Epithelial cell of esophagus (primary cell): ENCODE data around the gene CSAD.

Experiments used
- DNase-seq: peaks from one replicate; pipeline ENCODE4 v3.0.0; 2010; ENCODE audit warnings: low read depth
- H3K4me3 ChIP-seq: 2 replicates; pipeline ENCODE4 v1.5.1; 2011; ENCODE audit warnings: mild to moderate bottlenecking, low read length, control low read depth
- TF ChIP-seq, protein P1 (sequence below): IDR thresholded peaks from 2 replicates; pipeline ENCODE4 v1.5.1; 2011; ENCODE audit warnings: low read depth, mild to moderate bottlenecking, low read length, control low read depth, inconsistent platforms; ENCODE audit not compliant: insufficient read depth; ENCODE audit errors: missing control alignments

CSAD gene

DNA sequence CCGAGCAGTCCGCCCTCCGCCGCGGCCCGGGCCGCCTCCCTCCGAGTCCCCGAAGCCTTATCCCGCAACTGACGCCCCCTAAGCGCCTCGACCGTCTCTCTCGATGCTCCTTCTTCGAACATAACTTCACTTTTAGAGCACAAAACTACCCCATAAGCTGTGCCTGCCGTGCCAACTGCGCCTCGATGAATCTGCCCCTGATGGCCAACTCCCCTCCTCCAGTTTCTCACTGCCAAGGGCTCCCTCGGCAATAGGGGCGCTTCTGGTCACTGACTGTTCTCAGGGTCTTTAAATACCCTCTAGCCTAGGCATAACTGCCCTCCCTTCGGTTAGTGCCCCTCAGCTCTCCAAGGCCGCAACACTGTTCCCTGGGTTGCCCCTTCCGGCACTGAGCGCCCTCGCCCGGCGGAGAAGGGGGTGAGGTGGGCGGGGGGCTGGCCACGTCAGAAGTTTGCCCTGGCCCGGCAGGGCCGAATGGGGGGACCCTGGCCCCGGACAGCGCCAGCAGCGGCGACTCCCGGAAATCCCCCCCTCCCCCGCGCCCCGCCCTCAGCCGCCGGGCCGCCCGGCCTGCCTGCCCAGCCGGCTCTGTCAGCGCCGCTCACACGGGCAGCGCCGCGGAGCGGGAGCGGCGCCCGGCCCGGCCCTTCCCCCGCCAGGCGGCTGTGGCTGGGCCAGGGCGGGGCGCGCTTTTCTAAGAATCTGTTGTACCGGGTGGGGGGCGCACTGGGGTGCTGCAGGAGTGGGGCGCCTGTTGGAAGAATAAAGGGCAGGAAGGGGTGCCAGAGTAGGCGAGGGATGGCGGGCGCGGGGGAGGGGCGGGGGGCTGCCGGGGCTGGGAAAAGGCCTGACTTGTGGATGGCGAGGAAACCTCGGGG, 40.7 kb upstream of the CSAD start:
- peak; percentile 73 for DNase-seq
- H3K4me3 ChIP-seq = peak overlapping the region; percentile 61
- TF ChIP-seq, protein P1, sequence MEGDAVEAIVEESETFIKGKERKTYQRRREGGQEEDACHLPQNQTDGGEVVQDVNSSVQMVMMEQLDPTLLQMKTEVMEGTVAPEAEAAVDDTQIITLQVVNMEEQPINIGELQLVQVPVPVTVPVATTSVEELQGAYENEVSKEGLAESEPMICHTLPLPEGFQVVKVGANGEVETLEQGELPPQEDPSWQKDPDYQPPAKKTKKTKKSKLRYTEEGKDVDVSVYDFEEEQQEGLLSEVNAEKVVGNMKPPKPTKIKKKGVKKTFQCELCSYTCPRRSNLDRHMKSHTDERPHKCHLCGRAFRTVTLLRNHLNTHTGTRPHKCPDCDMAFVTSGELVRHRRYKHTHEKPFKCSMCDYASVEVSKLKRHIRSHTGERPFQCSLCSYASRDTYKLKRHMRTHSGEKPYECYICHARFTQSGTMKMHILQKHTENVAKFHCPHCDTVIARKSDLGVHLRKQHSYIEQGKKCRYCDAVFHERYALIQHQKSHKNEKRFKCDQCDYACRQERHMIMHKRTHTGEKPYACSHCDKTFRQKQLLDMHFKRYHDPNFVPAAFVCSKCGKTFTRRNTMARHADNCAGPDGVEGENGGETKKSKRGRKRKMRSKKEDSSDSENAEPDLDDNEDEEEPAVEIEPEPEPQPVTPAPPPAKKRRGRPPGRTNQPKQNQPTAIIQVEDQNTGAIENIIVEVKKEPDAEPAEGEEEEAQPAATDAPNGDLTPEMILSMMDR = peak; percentile 11

DNA sequence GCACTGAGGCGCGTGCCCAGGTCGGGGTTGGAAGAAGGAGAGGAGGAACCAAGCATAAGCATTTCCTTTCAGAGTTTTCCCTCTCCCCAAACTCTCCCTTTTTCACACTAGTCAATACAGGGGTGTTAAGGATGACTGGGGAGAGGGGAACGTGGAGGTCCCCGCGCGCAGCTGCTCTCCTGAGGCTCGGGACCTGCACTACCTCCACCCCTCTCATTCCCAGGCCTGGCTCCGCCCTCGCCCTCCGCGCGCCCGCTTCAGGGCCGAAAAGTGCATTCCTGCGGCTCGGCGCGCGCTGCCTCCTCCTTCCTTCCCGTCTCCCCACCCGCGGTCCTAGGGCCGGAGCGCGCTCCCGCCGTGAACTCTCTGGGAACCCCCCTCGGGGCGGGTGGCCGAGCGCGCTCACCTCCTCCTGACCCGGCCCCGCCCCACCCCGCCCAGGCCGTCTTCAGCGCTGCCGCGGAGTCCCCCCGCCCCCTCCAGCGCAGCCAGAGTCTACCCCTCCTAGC, 40.0 kb upstream of the CSAD start:
- TF ChIP-seq, protein P1 = no peak
- peak overlapping the region; percentile 61 for H3K4me3 ChIP-seq
- DNase-seq = peak; percentile 89

DNA sequence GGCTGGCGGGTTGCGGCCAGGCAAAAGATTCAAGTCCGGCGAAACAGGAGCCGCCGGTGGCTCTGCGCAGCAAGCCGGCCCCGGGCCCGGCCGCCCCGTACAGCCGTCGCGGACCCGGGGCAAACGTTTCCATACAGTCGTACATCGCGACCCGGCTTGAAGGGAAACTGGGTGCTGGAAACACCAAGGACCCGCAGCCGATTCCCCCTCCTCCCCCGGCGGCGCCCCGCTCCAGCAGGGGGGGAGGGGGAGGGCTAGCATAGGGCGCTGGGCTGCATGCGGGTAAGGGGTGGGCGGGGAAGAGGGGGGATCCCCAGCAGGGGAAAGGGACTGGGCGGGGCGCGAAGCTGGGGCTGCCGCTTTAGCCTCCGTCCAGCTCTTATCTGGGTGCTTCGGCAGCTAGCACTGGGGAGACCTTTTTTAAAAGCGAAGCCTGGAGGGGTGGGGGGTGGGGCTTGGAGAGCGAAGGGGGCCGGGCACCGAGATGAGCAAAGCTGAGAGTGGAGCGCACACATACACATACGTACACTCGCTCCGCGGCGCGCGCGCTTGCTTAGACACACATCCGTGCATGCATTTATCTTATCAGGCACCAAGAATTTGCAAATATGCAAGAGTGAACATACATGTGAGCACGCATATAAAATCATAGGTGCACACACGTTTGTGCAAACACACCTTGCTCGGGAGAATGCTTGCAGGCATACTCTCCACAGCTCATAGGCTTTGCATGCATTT, 39.4 kb upstream of the CSAD start:
- TF ChIP-seq, protein P1 = no peak
- H3K4me3 ChIP-seq = peak overlapping the region; percentile 61
- DNase-seq = peak; percentile 77

DNA sequence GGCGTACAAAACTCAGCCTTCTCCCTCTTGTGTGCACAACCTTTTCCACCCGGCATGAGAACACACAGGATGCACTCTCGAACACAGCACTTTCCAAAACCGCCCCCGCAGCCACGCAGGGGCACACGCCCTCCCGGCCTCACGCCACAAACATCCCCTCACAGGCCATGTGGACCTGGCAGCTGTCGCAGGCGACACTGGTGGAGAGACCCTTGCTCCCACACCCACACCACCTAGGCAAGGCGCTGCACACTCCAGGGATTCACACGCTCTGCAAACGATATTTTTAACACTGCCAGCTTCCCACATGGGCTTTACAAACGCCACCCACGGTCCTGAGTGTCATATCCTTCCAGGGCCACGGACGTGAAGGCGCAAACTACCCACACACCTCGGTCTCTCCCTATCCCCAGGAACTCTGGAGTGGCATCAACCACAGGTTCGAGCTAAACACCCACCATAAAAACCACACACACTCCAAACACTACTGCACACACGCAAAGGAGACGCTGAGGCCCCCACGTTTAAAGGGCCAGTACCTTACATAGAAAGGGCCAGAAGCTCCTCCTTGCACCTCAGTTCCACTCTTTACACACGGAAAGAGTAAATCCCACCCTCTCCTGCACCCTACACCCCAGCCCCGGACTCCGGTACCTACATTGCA, 38.7 kb upstream of the CSAD start:
- TF ChIP-seq, protein P1 = no peak
- H3K4me3 ChIP-seq = peak overlapping the region; percentile 61
- DNase-seq = peak; percentile 40

DNA sequence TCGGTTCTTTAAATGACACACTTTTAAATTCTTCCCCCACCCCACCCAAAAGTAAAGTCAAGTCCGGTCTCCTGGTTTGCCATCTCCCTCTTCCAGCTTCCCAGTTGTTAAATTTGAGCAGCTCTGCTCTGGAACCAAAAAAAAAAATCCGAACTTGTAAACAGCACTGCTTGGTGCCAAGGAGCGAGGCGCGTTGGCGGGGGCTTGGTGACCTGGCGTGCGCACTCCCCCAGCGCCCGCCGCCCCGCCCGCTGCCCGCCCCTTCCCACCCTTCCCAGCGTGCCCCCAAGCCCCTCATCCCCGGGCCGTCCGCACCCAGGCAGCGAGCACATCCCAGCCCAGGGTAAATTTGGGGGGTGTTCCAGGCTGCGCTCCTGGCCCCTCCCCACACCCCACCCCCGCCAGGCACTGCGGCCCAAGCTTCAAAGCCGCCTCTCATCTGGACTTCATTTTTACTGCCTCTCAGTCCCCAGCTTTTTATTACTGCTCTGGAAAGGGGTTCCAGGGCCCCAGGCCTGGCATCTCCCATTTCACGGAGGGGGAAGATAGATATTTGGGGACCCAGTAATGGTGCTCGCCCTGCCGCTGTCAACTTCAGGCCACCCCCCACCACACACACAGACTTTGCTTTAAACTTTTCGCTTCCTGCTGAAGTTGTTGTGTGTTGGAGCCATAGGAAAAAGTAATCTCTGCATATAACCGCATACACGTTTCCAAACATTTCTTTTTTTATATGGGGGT, 38.0 kb upstream of the CSAD start:
- H3K4me3 ChIP-seq = peak overlapping the region; percentile 61
- TF ChIP-seq, protein P1 = no peak
- DNase-seq = no peak

DNA sequence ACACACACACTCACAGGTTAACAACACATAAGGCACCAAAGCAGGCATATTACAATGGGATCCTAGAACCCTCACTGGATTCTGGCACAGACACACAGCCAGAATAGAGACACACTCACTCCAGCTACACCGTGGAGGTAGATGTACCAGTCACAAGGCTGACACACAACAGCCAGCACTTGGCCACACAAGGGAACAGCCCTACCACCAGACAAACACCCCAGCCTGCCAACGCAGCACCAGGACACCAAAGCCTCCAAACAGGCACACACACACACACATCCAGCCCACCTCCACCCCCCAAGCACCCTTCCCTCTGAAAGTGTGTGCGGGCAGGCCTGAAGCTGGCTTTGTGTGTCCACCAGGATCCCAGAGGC, 37.2 kb upstream of the CSAD start:
- TF ChIP-seq, protein P1 = no peak
- peak; percentile 37 for DNase-seq
- H3K4me3 ChIP-seq = no peak overlapping the region
